PFSK-1 (cell line): ENCODE results near the gene EPM2A.

Source experiments
- POLR2AphosphoS5 ChIP-seq: IDR thresholded peaks from 2 replicates; pipeline ENCODE4 v1.6.1; 2012; ENCODE audit warnings: low read depth, mild to moderate bottlenecking, control low read depth, low read length, moderate library complexity
- TF ChIP-seq, protein P1 (sequence below), 2 experiments: IDR thresholded peaks; 2 replicates each; pipeline versions ENCODE4 v1.6.1 to v1.8.0; 2011 to 2012; ENCODE audit warnings: low read depth in 2 of 2, low read length in 2 of 2, control low read depth in 1 of 2, inconsistent platforms in 1 of 2, mild to moderate bottlenecking in 1 of 2, moderate library complexity in 1 of 2; ENCODE audit not compliant: insufficient read depth in 1 of 2

DNA sequence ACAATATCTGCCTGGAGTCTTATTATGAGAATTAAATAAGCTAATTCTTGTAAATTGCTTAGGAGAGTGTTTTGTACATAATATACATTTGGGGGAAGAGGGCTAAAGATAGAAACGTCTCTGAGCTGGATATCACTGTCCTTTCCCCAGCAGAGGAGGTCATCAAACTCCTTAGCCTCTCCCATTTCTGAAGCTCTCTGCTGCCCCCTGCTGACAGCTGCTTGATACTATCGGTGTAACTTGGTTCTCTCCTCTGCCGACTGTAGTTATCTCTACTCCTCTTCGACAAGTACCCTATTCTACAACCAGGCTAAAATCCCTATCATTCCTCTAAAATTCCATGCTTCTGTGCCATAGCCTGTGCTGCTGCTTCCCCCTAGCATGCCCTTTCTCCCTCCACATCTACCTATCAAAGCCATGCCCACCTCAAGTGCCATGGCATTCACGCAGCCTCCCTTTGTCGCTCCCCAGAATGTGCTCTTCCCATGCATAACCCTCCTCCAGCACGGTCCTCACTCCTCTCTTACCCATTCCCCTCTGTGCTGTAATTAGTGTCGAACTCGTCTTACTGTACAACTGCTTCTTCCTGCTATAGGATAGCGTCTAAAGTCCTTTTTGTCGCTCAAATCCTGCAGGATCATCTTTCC is 101.2 kb downstream of the EPM2A start:
- TF ChIP-seq POLR2AphosphoS5, result no peak
- TF ChIP-seq, protein P1, sequence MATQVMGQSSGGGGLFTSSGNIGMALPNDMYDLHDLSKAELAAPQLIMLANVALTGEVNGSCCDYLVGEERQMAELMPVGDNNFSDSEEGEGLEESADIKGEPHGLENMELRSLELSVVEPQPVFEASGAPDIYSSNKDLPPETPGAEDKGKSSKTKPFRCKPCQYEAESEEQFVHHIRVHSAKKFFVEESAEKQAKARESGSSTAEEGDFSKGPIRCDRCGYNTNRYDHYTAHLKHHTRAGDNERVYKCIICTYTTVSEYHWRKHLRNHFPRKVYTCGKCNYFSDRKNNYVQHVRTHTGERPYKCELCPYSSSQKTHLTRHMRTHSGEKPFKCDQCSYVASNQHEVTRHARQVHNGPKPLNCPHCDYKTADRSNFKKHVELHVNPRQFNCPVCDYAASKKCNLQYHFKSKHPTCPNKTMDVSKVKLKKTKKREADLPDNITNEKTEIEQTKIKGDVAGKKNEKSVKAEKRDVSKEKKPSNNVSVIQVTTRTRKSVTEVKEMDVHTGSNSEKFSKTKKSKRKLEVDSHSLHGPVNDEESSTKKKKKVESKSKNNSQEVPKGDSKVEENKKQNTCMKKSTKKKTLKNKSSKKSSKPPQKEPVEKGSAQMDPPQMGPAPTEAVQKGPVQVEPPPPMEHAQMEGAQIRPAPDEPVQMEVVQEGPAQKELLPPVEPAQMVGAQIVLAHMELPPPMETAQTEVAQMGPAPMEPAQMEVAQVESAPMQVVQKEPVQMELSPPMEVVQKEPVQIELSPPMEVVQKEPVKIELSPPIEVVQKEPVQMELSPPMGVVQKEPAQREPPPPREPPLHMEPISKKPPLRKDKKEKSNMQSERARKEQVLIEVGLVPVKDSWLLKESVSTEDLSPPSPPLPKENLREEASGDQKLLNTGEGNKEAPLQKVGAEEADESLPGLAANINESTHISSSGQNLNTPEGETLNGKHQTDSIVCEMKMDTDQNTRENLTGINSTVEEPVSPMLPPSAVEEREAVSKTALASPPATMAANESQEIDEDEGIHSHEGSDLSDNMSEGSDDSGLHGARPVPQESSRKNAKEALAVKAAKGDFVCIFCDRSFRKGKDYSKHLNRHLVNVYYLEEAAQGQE (IDR thresholded peaks at IDR 0.05; ENCODE audit: insufficient read depth in 1 of 2, low read depth in 2 of 2, low read length in 2 of 2), result no peak
